NCI-H2171 (cell line): ENCODE measurements around the gene MTCL1.

ENCODE experiments used
- DNase-seq: peaks from one replicate; lab custom pipeline; 2025; lab: John Stamatoyannopoulos, UW

The MTCL1 gene

GRCh38 chr18:8688216-8688800 is 17.0 kb upstream of the MTCL1 start:
- DNase-seq: no peak

- DNase-seq: no peak
These were observed 16.5 kb upstream of the MTCL1 start for GRCh38 chr18:8688816-8689215.

GRCh38 chr18:8689517-8689916 is 15.8 kb upstream of the MTCL1 start:
- no peak for DNase-seq

- DNase-seq: no peak
These were observed 10.5 kb upstream of the MTCL1 start for GRCh38 chr18:8694891-8695290.

- DNase-seq: no peak
These were observed 9.3 kb upstream of the MTCL1 start for GRCh38 chr18:8695932-8696517.

- peak; percentile 38 for DNase-seq
These were observed 8.6 kb upstream of the MTCL1 start for GRCh38 chr18:8696749-8697211.

- DNase-seq: no peak
These were observed 6.2 kb upstream of the MTCL1 start for GRCh38 chr18:8699126-8699525.

GRCh38 chr18:8699948-8700347 is 5.4 kb upstream of the MTCL1 start:
- DNase-seq: no peak

- no peak for DNase-seq
These were observed 3.7 kb upstream of the MTCL1 start for GRCh38 chr18:8701546-8702118.

GRCh38 chr18:8702668-8703067 is 2.7 kb upstream of the MTCL1 start:
- DNase-seq: no peak

GRCh38 chr18:8703092-8703709 is 2.2 kb upstream of the MTCL1 start:
- DNase-seq: no peak

- no peak for DNase-seq
These were observed 1.5 kb upstream of the MTCL1 start for GRCh38 chr18:8703781-8704301.

GRCh38 chr18:8704361-8705237 is 757 bp upstream of the MTCL1 start:
- DNase-seq: peak; percentile 87

- DNase-seq: no peak
These were observed 820 bp downstream of the MTCL1 start for GRCh38 chr18:8705961-8706790.

- peak; percentile 67 for DNase-seq
These were observed 1.6 kb downstream of the MTCL1 start for GRCh38 chr18:8706791-8707555.

GRCh38 chr18:8707556-8708300 is 2.4 kb downstream of the MTCL1 start:
- no peak for DNase-seq

GRCh38 chr18:8708670-8709069 is 3.3 kb downstream of the MTCL1 start:
- DNase-seq: no peak

- no peak for DNase-seq
These were observed 4.1 kb downstream of the MTCL1 start for GRCh38 chr18:8709248-8710059.

GRCh38 chr18:8711736-8712135 is 6.4 kb downstream of the MTCL1 start:
- no peak for DNase-seq
